GM19043 (cell line): ENCODE data around the gene PIK3CB.
"Not testable (repeated sequence)": the region's sequence is repeated elsewhere in the genome, so short reads cannot be mapped to it uniquely, and the experiment has no call there.

Experiments used
- ATAC-seq: cut with Tn5 transposase; IDR thresholded peaks from one replicate; pipeline ENCODE4 v1.9.1; 2021; ENCODE audit warnings: low read depth; ENCODE audit not compliant: unreplicated experiment

PIK3CB gene

DNA sequence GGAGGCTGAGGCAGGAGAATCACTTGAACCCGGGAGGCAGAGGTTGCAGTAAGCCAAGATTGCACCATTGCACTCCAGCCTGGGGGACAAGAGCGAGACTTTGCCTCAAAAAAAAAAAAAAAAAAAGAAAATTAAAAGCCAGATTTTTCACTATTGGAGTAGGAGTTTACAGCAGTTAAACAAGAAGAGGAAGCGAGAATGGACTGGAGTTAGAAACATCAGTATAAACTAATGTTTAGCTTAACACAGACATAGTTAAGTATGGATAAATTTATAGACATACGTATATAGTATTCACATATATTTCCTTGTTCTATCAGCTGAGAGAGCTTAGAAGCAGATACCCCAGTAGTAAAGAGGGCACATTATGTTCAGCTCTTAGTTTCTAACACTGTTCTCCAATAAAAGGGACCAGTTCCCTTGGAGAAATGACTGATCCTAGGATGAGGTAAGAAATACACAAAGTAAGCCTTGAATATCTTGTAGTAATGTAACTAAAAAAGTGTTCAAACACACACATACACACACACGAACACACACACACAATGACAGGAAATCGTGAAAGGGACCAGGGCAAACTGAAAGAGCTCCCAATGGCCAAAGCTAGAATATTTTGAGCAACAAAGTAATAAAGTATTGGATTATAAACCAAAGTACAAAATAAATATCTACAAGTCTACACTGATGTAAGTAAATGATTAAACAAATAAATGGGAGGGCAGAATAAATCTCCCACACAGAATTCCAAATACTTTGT lies 25.1 kb downstream of the PIK3CB start:
- ATAC-seq = no peak

DNA sequence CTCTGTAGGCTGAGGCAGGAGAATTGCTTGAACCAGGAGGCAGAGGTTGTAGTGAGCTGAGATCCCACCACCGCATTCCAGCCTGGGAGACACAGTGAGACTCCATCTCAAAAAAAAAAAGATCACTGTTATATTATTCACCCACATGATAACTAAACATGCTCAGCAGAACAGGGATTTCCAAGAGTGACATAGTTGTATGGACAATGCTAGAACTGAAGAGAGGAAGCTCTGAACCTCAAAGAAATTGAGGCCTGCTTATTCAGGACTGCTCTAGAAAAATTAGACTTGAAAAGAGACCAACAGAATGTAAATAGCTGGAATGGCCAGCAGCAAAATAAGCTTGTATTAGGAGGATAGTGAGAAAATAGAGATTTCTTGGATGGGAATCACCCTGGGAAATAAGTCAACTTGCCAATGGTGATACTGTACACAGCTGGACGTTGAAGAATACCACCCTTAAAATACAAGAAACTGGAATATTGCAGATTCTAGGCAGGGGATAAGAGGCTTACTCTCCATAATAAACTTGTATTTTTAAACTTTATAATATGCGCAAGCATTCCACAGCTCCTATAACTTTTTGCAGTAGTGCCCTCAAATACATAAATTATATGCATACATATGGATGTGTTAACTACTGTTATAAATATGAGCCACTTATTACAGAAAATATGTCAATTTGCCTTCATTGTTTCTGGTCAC lies 28.2 kb downstream of the PIK3CB start:
- no peak for ATAC-seq

DNA sequence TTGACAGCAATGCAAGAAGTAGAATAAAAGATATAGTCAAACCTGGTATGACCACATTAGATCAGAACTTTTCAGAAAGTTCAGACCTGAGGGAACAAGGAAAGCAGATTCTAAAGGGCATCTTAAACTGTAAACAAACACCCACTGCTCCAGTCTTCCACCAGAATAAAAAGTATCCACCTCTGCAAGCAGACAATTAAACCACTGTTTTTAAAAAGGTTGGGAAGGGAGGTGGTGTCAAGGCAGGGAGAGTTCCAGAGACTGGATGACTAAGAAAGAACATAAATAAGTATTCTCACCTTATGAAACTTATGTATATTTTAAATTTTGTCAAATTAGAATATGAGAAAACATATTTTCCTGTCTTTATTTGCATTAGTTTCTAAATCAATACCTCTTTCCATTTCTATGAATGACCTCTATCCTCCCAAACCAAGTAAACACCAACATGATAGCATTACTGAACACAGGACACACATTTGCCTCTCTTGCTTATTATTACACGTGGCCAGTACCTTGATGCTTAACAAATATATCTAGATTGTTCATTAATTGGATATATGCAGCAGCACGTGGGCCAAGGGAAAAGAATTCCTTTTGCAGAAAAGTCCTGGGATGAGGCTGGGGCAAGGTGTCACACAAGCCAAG lies 31.6 kb downstream of the PIK3CB start:
- ATAC-seq = no peak

DNA sequence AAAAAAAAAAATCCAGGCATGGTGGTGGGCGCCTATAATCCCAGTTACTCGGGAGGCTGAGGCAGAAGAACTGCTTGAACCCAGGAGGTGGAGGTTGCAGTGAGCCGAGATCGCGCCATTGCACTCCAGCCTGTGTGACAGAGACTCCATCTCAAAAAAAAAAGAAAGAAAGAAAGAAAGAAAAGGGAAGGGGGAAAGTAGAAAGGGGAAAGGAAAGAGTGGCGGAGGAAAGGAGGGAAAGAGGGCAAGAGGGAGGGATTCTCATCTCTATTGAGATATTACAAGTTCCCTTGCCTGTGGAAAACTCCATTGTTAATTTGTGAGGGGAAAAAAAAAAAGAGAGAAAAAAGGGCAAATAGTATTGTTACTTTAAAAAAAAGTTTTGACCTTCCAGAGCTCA lies 32.5 kb downstream of the PIK3CB start:
- ATAC-seq = not testable (repeated sequence)

DNA sequence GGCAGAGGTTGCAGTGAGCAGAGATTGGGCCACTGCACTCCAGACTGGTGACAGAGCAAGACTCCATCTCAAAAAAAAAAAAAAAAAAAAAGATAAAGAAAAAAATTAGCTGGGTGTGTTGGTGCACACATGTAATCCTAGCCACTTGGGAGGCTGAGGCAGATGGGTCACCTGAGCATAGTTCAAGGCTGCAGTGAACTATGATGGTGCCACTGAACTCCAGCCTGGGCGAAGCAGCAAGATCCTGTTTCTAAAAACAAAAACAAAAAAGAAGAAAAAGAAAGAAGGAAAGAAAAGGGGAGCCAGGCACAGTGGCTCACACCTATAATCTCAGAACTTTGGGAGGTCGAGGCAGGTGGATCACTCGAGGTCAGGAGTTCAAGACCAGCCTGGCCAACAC lies 32.9 kb downstream of the PIK3CB start:
- ATAC-seq = no peak

DNA sequence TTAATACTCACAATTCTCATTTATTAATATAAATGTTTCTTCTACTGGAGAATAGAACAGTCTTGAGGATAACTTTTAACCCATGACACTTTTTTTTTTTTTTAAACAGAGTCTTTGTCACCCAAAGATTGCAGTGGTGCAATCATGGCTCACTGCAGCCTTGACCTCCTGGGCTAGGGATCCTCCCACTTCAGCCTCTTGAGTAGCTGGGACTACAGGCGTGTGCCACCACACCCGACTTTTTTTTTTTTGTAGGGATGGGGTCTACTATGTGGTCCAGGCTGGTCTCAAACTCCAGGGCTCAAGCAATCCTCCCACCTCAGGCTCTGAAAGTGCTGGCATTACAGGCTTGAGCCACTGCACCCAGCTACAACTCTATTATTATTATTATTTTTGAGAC lies 34.5 kb downstream of the PIK3CB start:
- no peak for ATAC-seq

DNA sequence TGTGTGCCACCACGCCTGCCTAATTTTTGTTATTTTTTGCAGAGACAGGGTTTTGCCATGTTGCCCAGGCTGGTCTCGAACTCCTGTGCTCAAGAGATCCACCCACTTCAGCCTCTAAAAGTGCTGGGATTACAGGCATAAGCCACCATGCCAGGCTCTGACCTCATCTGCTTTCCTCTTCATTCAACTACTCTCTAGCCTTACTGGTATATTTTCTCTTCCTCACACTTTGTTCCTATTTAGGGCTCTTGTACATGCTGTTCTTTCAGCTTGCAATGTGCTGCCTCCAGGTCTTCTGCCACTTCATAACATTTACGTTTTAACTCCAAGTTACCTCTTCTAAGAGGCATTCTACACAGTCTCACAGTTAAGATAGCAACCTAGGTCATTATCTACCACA lies 34.9 kb downstream of the PIK3CB start:
- ATAC-seq = no peak

DNA sequence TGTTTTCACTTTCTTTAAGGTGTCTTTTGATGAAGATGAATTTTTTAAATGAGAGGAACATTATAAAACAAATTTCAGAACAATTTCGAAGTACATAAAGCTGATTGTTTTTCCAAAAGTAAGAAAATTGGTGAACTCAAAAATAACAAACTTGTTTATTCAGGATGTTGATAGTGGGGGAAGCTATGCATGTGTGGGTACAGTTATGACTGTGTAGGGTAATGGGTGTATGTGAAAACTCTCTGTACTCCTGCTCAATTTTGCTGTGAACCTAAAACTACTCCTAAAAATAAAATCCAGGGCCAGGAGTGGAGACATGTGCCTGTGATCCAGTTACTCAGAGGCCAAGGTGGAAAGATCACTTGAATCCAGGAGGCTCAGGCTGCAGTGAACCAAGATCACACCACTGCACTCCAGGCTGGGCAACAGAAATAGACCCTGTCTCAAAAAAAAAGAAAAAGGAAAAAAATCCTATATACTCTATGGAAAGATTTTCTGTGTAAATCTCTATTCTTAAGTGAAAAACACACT lies 37.2 kb downstream of the PIK3CB start:
- ATAC-seq = no peak

DNA sequence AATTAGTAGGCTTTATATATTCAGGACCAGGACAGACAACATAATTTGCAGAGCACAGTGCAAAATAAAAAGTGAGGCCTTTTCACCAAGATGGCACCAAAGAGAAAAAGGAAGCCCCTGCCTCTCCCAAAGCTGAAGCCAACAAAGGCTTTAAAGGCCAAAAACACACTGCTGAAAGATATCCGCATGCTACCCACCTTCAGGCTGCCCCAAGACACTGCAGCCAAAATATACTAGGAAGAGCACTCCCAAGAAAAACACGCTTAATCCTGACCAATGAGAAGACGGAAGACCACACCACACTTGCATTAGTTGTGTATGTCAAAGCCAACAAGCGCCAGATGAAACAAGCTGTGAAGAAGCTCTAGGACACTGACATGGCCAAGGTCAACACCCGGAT lies 38.0 kb downstream of the PIK3CB start:
- ATAC-seq = no peak

DNA sequence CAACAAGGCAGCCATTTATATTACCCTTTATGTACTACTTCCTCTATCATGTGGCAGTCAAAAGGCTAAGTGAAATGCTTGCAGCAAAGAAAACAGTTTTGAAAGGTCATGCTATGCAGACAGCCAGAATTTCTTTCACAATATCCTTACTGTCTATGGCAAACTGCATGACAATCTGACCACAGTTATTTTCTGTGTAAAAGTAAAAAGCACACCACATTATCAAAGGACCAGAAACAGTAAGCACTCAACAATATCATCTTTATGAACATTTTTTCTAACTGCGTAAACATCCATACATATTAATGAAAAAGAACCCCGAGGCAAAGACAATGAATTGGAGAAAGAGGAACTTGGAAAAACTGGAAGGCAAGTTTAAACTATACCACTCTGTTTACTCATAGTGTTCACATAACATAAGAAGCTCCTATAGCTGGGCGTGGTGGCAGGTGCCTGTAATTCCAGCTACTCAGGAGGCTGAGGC lies 47.9 kb downstream of the PIK3CB start:
- no peak for ATAC-seq

DNA sequence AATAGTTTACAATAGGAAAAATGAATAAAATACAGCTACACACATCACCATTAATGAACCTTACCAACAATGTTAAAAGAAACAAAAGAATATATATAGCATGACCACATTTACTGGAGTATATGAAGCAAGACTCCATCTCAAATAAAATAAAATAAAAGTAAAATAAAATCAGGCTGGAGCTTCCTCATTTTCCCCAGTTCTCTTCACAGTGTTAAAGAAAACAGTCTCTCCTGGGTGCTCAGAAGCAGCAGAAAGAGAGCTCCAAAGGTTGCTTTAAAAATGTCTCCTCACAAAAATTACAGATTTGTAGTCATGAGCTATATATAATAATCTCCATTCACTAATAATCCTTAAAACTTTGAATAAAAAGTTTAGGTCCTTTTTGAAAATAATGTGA lies 48.8 kb downstream of the PIK3CB start:
- no peak for ATAC-seq

DNA sequence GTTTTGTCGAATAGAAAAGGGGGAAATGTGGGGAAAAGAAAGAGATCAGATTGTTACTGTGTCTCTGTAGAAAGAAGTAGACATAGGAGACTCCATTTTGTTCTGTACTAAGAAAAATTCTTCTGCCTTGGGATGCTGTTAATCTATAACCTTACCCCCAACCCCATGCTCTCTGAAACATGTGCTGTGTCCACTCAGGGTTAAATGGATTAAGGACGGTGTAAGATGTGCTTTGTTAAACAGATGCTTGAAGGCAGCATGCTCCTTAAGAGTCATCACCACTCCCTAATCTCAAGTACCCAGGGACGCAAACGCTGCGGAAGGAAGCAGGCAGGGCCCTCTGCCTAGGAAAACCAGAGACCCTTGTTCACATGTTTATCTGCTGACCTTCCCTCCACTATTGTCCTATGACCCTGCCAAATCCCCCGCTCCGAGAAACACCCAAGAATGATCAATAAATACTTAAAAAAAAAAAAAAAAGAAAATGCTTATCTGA lies 49.3 kb downstream of the PIK3CB start:
- not testable (repeated sequence) for ATAC-seq

DNA sequence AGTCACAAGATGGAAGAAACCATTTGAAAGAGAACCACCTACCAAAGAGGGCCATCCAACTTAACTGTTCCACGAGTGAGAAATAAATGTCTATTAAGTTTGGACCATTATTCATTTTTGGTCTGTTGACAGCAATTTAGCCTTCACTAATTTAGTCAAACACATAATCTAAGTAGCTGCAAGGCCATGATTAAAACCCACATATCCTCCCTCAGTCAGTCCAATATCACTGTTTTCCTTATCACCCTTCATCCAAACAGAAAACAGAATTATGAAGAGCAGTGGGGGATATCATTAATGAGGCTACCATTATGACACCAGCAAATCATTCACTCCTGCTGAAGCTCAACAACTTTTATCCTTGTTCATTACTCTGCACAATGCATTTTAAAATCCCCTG lies 52.0 kb downstream of the PIK3CB start:
- no peak for ATAC-seq

DNA sequence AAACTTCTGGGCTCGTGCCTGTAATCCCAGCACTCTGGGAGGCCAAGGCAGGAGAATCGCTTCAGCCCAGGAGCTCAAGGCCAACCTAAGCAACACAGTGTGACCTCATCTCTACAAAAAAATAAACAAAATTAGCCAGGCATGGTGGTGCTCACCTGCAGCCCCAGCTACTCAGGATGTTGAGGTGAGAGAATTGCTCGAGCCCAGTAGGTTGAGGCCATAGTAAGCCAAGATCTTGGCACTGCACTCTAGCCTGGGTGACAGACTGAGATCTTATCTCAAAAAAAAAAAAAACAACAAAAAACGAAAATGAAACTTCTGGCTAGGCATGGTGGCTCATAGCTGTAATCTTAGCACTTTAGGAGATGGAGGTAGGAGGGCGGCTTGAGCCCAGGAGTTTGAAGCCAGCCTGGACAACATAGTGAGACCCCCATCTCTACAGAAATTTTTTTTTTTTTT lies 53.7 kb downstream of the PIK3CB start:
- ATAC-seq = peak; percentile 70

DNA sequence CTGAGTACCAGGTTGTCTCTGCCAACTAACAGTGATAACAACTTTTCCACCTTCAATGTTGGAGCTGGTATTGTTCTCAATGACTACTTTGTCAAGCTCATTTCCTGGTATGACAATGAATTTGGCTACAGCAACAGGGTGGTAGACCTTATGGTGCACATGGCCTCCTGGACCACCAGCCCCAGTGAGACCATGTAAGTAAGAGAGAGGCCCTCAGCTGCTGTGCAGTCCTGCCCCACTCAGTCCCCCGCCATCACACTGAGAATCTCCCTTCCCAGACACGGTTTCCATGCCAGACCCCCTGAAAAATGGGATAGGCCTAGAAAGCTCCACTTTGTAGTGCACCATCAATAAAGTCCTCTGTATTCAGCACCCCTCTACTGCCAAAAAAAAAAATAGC lies 56.1 kb downstream of the PIK3CB start:
- ATAC-seq = no peak

DNA sequence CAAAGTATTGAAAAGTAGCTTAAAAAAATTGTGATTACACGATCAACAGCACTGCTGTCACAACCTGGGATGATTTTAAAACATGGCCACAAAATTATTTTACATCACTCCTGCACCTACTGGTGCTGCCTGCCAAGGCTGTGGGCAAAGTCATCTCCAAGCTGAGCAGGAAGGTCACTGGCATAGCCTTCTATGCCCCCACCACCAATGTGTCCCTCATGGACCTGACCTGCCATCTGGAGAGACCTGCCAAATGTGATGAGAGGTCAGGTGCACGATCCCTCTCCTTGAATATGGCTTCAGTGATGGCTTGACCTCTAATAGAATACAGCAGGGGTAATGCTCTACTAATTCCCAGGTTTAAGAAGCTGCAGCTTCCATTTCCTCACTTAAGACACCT lies 57.8 kb downstream of the PIK3CB start:
- no peak for ATAC-seq

DNA sequence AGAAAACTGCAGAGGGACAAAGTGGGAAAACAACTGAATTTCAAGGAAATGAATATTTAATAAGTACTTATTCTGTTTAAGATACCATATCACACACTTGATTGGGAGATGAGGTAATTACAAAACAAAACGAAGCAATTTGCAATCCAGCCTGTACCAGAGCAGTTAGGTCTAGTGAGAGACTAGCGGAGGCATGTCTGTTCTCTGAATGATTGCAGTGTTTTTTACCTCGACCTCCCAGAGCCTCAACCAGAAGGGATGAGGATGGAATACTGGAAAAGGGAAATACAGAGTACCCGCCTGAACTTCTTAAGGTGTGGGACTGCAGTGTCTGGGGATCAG lies 59.5 kb downstream of the PIK3CB start:
- ATAC-seq = no peak

DNA sequence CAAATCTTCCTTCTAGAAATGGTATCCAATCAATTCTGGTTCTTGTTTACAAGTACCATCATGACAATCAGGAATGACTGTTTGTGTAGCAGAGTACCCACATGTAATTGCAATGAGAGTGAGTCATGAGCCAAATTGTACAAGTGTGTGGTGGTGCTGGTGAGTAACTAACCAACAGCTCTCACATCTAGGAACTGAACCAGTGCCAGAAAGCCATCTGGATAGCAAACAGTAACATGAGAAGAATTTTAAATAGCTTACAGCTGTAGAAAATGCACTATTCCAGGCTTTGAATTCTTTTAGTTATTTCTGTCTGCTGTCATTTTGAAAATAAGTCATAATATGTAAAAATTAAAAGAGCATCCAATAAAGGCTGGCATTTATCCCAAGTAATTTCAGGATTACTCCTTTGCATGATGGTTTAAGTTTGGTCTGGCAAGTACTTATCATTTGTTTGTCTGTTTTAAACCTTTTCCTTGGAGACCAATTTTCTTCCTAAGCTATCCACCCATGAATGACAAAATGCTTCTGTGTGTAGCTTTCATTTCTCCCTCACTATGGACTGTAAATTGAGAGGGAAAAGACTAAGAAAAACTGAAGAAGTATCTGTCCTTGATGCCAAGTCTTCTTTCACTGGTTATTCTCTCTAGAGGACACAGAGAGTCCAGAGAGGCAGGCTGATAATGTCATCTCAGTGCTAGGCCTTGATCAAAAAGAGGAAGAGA lies 60.0 kb downstream of the PIK3CB start:
- ATAC-seq = no peak

DNA sequence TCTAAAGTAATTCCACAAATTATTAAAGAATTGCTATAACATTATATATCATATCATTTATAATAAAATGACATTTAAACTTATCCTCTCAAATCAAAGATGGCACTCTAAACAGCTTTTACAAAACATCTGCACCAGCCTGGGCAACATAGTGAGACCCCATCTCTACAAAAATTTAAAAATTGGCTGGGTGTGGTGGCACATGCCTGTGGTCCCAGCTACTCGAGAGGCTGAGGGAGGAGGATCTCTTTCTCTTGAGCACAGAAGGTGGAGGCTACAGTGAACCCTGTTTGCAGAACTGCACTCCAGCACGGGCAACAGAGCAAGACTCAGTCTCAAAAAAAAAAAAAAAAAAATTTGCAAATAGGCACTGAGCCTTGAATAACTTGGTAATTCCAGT lies 63.1 kb downstream of the PIK3CB start:
- ATAC-seq = no peak

DNA sequence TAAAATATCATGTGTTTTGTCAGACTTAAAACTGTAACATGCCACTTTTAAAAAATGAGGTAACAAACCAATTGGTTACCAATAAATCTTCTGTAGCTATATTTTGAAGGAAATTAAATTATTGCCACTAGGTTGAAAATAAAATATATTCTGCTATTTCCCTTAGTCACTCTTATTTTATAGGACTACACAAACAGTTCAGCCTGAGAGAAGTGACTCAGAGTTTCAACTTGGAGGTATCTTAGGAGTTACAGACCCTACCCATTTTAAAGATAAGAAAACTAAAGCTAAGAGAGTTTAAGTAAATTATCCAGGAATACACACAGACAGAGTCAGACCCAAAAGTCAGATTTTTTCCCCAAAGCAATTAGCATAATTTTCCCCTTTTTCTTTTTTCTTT lies 65.1 kb downstream of the PIK3CB start:
- ATAC-seq = no peak

DNA sequence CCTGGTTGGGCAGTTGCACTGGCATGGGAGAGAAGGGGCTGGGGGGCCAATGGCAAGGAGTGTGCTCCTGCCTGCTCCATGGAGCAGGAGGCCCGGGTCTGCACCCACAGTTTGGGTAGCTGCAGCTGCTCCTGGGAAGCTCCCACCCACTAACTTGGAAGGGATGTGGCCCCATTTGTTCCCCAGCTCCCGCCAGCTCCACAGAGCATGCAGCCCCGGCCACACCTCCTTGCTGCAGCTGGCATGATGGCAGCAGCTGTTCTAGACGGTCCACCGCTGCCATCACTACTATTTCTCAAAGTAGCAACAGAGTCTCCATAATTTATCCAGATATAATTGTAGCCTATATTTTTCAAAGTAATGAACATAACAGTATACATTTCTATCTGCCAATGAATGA lies 65.8 kb downstream of the PIK3CB start:
- ATAC-seq = no peak
